ENCODE results near the gene TWIST2.

TWIST2 gene

GRCh38 chr2:238888781-238889180 is 40.9 kb downstream of the TWIST2 start:
- no peak for TF ChIP-seq CTCF (IDR thresholded peaks at IDR 0.05; ENCODE audit: insufficient read depth, missing control alignments)
- no peak for FAIRE-seq
- no peak for DNase-seq (ENCODE audit: insufficient read length, low spot score)

- TF ChIP-seq CTCF (IDR thresholded peaks at IDR 0.05; ENCODE audit: insufficient read depth, missing control alignments) = no peak
- no peak for FAIRE-seq
- DNase-seq (ENCODE audit: insufficient read length, low spot score) = no peak
Measured at GRCh38 chr2:238890131-238890530, 42.2 kb downstream of the TWIST2 start.

- DNase-seq (ENCODE audit: insufficient read length, low spot score) (no peak), FAIRE-seq (no peak)
- TF ChIP-seq CTCF (IDR thresholded peaks at IDR 0.05; ENCODE audit: insufficient read depth, missing control alignments) = no peak
Measured at GRCh38 chr2:238890618-238891456, 43.0 kb downstream of the TWIST2 start.

- DNase-seq (ENCODE audit: insufficient read length, low spot score) = no peak
- no peak for FAIRE-seq
- TF ChIP-seq CTCF (IDR thresholded peaks at IDR 0.05; ENCODE audit: insufficient read depth, missing control alignments) = no peak
Measured at GRCh38 chr2:238891457-238892203, 43.7 kb downstream of the TWIST2 start.

GRCh38 chr2:238892204-238892500 is 44.3 kb downstream of the TWIST2 start:
- no peak for DNase-seq (ENCODE audit: insufficient read length, low spot score)
- FAIRE-seq = no peak
- TF ChIP-seq CTCF (IDR thresholded peaks at IDR 0.05; ENCODE audit: insufficient read depth, missing control alignments) = no peak

GRCh38 chr2:238892796-238893195 is 44.9 kb downstream of the TWIST2 start:
- no peak for DNase-seq (ENCODE audit: insufficient read length, low spot score)
- no peak for FAIRE-seq
- no peak for TF ChIP-seq CTCF (IDR thresholded peaks at IDR 0.05; ENCODE audit: insufficient read depth, missing control alignments)

Data from D721Med (cell line).